Measurements from ENCODE around the gene PIP4K2C. TPM values are rescaled to one million over a fixed set of nuclear protein-coding genes. Genes with fewer than 3 reads are reported as not detected.

The PIP4K2C gene
- total RNA-seq, 2 experiments from 2014 or later, result 14.5 to 15.9 TPM

GRCh38 chr12:57620936-57621496 is 30.0 kb downstream of the PIP4K2C start:
- Histone ChIP-seq H2AFZ (ENCODE audit: low read length) (no peak overlapping the region), H3K9me3 (ENCODE audit: low read length) (no peaks in the 10 kb centered on the region), H3K27ac (ENCODE audit: low read depth, low read length, poor library complexity, severe bottlenecking) (no peak overlapping the region), H3K36me3 (ENCODE audit: insufficient read depth, low read length) (no peaks in the 10 kb centered on the region), H3K79me2 (ENCODE audit: insufficient read depth, low read depth, low read length) (no peaks in the 10 kb centered on the region), H3K4me2 (ENCODE audit: low read length) (no peak overlapping the region; the same call in 1 of the 2 replicates), H3K4me1 (ENCODE audit: insufficient read depth, low read length, poor library complexity, severe bottlenecking) (no peaks in the 10 kb centered on the region), H3K4me3 (ENCODE audit: low read depth, low read length, poor library complexity, severe bottlenecking) (no peak overlapping the region), H3K9me2 (ENCODE audit: insufficient read depth, low read length) (no peaks in the 10 kb centered on the region), H4K20me1 (ENCODE audit: insufficient read depth, low read length) (no peaks in the 10 kb centered on the region)
- POLR2A ChIA-PET, result interaction anchor here (0.7 kb wide), 1 partner anchor 345 kb away, joined by 3 read pairs; no protein-coding TSS in a partner anchor
- BruUV-seq (replicated peaks), result no TSS peak
- no peak for DNase-seq (ENCODE audit: low spot score)
- TF ChIP-seq EZH2phosphoT487 (IDR thresholded peaks at IDR 0.05; ENCODE audit: borderline replicate concordance, low read depth, low read length) (no peak), CTCF (conservative IDR thresholded peaks at IDR 0.05; ENCODE audit: low read length) (no peak)
- CTCF ChIA-PET (ENCODE audit: unreplicated experiment), result no interaction called here
- intact Hi-C loops (cut with micrococcal nuclease; ENCODE audit: unreplicated experiment), result no loop called here

GRCh38 chr12:57621497-57622292 is 30.7 kb downstream of the PIP4K2C start:
- ChIA-PET CTCF (ENCODE audit: unreplicated experiment) (no interaction called here), POLR2A (interaction anchor here (0.7 kb wide), 1 partner anchor 345 kb away, joined by 3 read pairs; no protein-coding TSS in a partner anchor)
- Histone ChIP-seq H2AFZ (ENCODE audit: low read length) (no peak overlapping the region), H3K9me2 (ENCODE audit: insufficient read depth, low read length) (no peaks in the 10 kb centered on the region), H3K4me1 (ENCODE audit: insufficient read depth, low read length, poor library complexity, severe bottlenecking) (no peaks in the 10 kb centered on the region), H4K20me1 (ENCODE audit: insufficient read depth, low read length) (no peaks in the 10 kb centered on the region), H3K79me2 (ENCODE audit: insufficient read depth, low read depth, low read length) (no peaks in the 10 kb centered on the region), H3K4me3 (ENCODE audit: low read depth, low read length, poor library complexity, severe bottlenecking) (no peak overlapping the region), H3K36me3 (ENCODE audit: insufficient read depth, low read length) (no peaks in the 10 kb centered on the region), H3K4me2 (ENCODE audit: low read length) (no peak overlapping the region; the same call in 1 of the 2 replicates), H3K27ac (ENCODE audit: low read depth, low read length, poor library complexity, severe bottlenecking) (no peak overlapping the region), H3K9me3 (ENCODE audit: low read length) (no peaks in the 10 kb centered on the region)
- no TSS peak for BruUV-seq (replicated peaks)
- DNase-seq (ENCODE audit: low spot score), result peak; percentile 36
- intact Hi-C loops (cut with micrococcal nuclease; ENCODE audit: unreplicated experiment), result no loop called here
- TF ChIP-seq CTCF (conservative IDR thresholded peaks at IDR 0.05; ENCODE audit: low read length) (peak; percentile 79), EZH2phosphoT487 (IDR thresholded peaks at IDR 0.05; ENCODE audit: borderline replicate concordance, low read depth, low read length) (no peak)

Measured in OCI-LY7 (cell line).